ENCODE measurements around the gene CFAP74. TPM values are rescaled to one million over a fixed set of nuclear protein-coding genes. Genes with fewer than 3 reads are reported as not detected.

The CFAP74 gene
- total and polyA plus RNA-seq, 2 of the 13 experiments (the other 11 are each of a cell fraction or from before 2014, with no cell fraction given) = 0.27 to 0.62 TPM

- DNase-seq (ENCODE audit: low spot score) (no peak), ATAC-seq (no peak), FAIRE-seq (no peak)
- in situ Hi-C loops (cut with HindIII; ENCODE audit: extremely low pct_ligation_motif_present, low pct_unique_long_range_greater_than_20kb) = no loop called here
- H3K9ac ChIP-seq (ENCODE audit: insufficient read depth, low read depth, low read length) = peak within 1 kb of the TSS; percentile 40; the same call in 1 of the 2 replicates
- no peak within 1 kb of the TSS for H2AFZ ChIP-seq (ENCODE audit: low read length)
- H3K4me3 ChIP-seq (replicated peaks in 1 of 3; ENCODE audit: insufficient read depth in 1 of 3, low read depth in 2 of 3, low read length in 3 of 3) = peak within 1 kb of the TSS in 1 of 3 experiments; percentile 60; a peak in 1 of 6 replicates
- H3K4me1 ChIP-seq (ENCODE audit: insufficient read depth, low read length) = peaks cover 46% of the 10 kb centered on the region
- no peak within 1 kb of the TSS for H3K27ac ChIP-seq (ENCODE audit: extremely low read length, insufficient read depth, low read length)
- H3K79me2 ChIP-seq (ENCODE audit: insufficient read depth, low read length) = no peaks in the 10 kb centered on the region
- H3K4me2 ChIP-seq (ENCODE audit: low read depth, low read length) = peak within 1 kb of the TSS; percentile 76
- intact Hi-C loops (cut with micrococcal nuclease; ENCODE audit: unreplicated experiment) = no loop called here
- no peaks in the 10 kb centered on the region for H4K20me1 ChIP-seq (ENCODE audit: insufficient read depth, low read length)
- 74% methylated on average over 13 of the region's 15 CpGs for WGBS (ENCODE audit: low lambda C conversion rate)
- TF ChIP-seq KLF11 (CRISPR knock-in tag; IDR thresholded peaks at IDR 0.05) = no peak
- no peak for TF ChIP-seq TGIF2 (CRISPR knock-in tag; IDR thresholded peaks at IDR 0.05)
- 0 out of 2 replicates have a peak, but pooled peaks have one; percentile 43 for TF ChIP-seq PCBP1 (IDR thresholded peaks at IDR 0.05; ENCODE audit: borderline replicate concordance, low read depth, low read length)
- H3K27me3 ChIP-seq (ENCODE audit: control insufficient read depth in 1 of 2, insufficient read depth in 2 of 2, low read length in 2 of 2) = peaks cover 5 to 34% of the 10 kb centered on the region in 2 experiments
- ChIA-PET POLR2A (interaction anchor here (0.6 to 1.5 kb wide), 2 partner anchors 18 to 305 kb away, joined by 3 to 4 read pairs; no protein-coding TSS in a partner anchor), CTCF (ENCODE audit: low intra/inter-chr PET ratio, low total read pairs) (no interaction called here)
- no peaks in the 10 kb centered on the region for H3K36me3 ChIP-seq (replicated peaks in 1 of 2; ENCODE audit: control insufficient read depth in 1 of 2, insufficient read depth in 2 of 2, low read length in 2 of 2)
- BruUV-seq (replicated peaks) = no TSS peak
- H3K9me3 ChIP-seq (ENCODE audit: low read length) = no peaks in the 10 kb centered on the region
Measured at GRCh38 chr1:1914971-1915692, 88.5 kb downstream of the CFAP74 start, which contains the start of gene CALML6. Gene CALML6 (plus strand): TSS chr1:1915260. CDS start chr1:1915281, 21 bp downstream.

GRCh38 chr1:1914101-1914970 is 89.2 kb downstream of the CFAP74 start:
- CTCF ChIA-PET (ENCODE audit: low intra/inter-chr PET ratio, low total read pairs) = no interaction called here
- Histone ChIP-seq H2AFZ (ENCODE audit: low read length) (no peak overlapping the region), H3K4me3 (replicated peaks in 1 of 3; ENCODE audit: insufficient read depth in 1 of 3, low read depth in 2 of 3, low read length in 3 of 3) (peak overlapping the region in 1 of 3 experiments; percentile 60; a peak in 1 of 6 replicates), H3K9ac (ENCODE audit: insufficient read depth, low read depth, low read length) (peak overlapping the region; percentile 40; the same call in 1 of the 2 replicates), H3K36me3 (replicated peaks in 1 of 2; ENCODE audit: control insufficient read depth in 1 of 2, insufficient read depth in 2 of 2, low read length in 2 of 2) (no peaks in the 10 kb centered on the region), H3K4me2 (ENCODE audit: low read depth, low read length) (peak overlapping the region; percentile 76), H3K9me3 (ENCODE audit: low read length) (no peaks in the 10 kb centered on the region), H3K27ac (ENCODE audit: extremely low read length, insufficient read depth, low read length) (no peak overlapping the region), H3K4me1 (ENCODE audit: insufficient read depth, low read length) (peaks cover 48% of the 10 kb centered on the region), H3K79me2 (ENCODE audit: insufficient read depth, low read length) (no peaks in the 10 kb centered on the region), H3K27me3 (ENCODE audit: control insufficient read depth in 1 of 2, insufficient read depth in 2 of 2, low read length in 2 of 2) (peaks cover 5 to 34% of the 10 kb centered on the region in 2 experiments), H4K20me1 (ENCODE audit: insufficient read depth, low read length) (no peaks in the 10 kb centered on the region)
- intact Hi-C loops (cut with micrococcal nuclease; ENCODE audit: unreplicated experiment) = no loop called here
- WGBS (ENCODE audit: low lambda C conversion rate) = 0% methylated on average over 2 of the region's 20 CpGs
- DNase-seq (ENCODE audit: low spot score) (no peak), FAIRE-seq (no peak), ATAC-seq (peak; percentile 20)
- POLR2A ChIA-PET = interaction anchor here (1.5 kb wide), 1 partner anchor 17 kb away, joined by 4 read pairs; no protein-coding TSS in a partner anchor
- BruUV-seq (replicated peaks) = no TSS peak
- in situ Hi-C loops (cut with HindIII; ENCODE audit: extremely low pct_ligation_motif_present, low pct_unique_long_range_greater_than_20kb) = no loop called here
- TF ChIP-seq MTERF4 (CRISPR knock-in tag; IDR thresholded peaks at IDR 0.05) = no peak
- no peak for TF ChIP-seq GZF1 (CRISPR knock-in tag; IDR thresholded peaks at IDR 0.05)
- TF ChIP-seq SOX13 (IDR thresholded peaks at IDR 0.05) = no peak
- 0 out of 4 replicates have a peak, but pooled peaks of 1 of the 2 experiments have one; percentile 5 for TF ChIP-seq SOX13 (CRISPR knock-in tag; conservative IDR thresholded peaks at IDR 0.05 in 1 of 2, IDR thresholded peaks at IDR 0.05 in 1 of 2)
- TF ChIP-seq ZNF280B (CRISPR knock-in tag; IDR thresholded peaks at IDR 0.05; ENCODE audit: borderline replicate concordance) = peak; percentile 66
- no peak for TF ChIP-seq KDM1A (CRISPR knock-in tag; IDR thresholded peaks at IDR 0.05)
- no peak for TF ChIP-seq HOXD1 (CRISPR knock-in tag; IDR thresholded peaks at IDR 0.05)
- TF ChIP-seq XRCC5 (optimal IDR thresholded peaks at IDR 0.05; ENCODE audit: low read length) = no peak
- TF ChIP-seq NCOA2 (CRISPR knock-in tag; IDR thresholded peaks at IDR 0.05) = no peak
- no peak for TF ChIP-seq ZNF205 (CRISPR knock-in tag; IDR thresholded peaks at IDR 0.05)

Data from HepG2 (cell line).